ENCODE data around the gene VSX1.

VSX1 gene

DNA sequence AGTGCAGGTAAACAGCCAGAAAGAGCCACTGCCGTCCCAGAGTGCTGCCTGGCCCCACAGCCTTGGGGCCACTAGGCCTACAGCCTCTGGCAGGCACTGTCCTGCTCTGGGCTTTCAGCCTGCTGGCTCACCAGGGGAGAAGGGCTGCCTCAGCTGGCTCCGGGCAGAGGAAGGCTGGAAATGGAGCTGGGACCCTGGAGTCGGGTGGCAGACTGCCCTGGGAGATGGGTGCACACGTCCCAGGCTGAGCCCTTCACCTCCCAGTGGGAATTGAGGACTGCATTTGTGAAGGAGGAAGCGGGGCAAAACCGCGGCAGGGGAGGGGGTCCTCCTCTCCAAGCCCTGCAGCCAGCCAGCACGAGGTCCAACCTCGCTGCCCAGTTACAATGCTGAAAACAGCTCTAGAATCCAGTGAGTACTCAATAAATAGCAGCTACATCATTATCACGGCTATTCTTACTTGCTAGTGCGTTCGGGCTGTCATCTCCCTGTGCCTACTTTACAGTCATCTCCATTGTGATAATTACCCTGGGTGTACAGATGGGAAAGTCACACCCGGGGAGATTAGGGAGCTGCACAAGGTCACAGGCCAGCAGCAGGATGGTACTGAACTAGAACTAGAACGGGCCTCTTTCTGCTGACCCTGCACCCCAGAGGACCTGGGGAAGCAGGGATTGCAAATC lies 37.1 kb downstream of the VSX1 start:
- POLR2A ChIA-PET: no interaction called here

DNA sequence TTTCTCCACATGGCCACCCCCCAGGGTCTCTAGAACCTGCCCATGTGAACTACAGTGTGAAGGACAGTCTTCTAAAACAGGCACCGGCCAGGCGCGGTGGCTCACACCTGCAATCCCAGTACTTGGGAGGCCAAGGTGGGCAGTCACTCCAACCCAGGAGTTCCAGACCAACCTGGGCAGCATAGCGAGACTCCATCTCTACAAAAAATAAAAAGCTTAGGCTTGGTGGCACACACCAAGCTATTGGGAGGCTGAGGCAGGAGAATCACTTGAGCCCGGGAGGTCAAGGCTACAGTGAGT lies 37.7 kb downstream of the VSX1 start:
- POLR2A ChIA-PET: no interaction called here
- no peak overlapping the region for H3K4me3 ChIP-seq (ENCODE audit: low read depth, low read length)
- CTCF ChIA-PET: interaction anchor here (0.6 to 0.9 kb wide), 2 partner anchors 125 to 1277 kb away, joined by 3 read pairs; no protein-coding TSS in a partner anchor
- no peak for TF ChIP-seq ZNF596 (tag by site-specific recombination; IDR thresholded peaks at IDR 0.05)
- no peak for TF ChIP-seq ZNF426 (tag by site-specific recombination; IDR thresholded peaks at IDR 0.05)
- TF ChIP-seq ZNF148 (tag by site-specific recombination; IDR thresholded peaks at IDR 0.05; ENCODE audit: borderline replicate concordance): no peak
- no peak for TF ChIP-seq CTCF (tag by site-specific recombination; IDR thresholded peaks at IDR 0.05)
- no peak for TF ChIP-seq GLI4 (tag by site-specific recombination; IDR thresholded peaks at IDR 0.05)
- TF ChIP-seq ZSCAN16 (tag by site-specific recombination; IDR thresholded peaks at IDR 0.05): no peak
- no peak for TF ChIP-seq ZSCAN4 (tag by site-specific recombination; IDR thresholded peaks at IDR 0.05)
- no peak for TF ChIP-seq ZNF112 (tag by site-specific recombination; IDR thresholded peaks at IDR 0.05)
- no peak for TF ChIP-seq MEIS1 (CRISPR knock-in tag; IDR thresholded peaks at IDR 0.05; ENCODE audit: borderline replicate concordance)
- TF ChIP-seq ZNF585B (tag by site-specific recombination; IDR thresholded peaks at IDR 0.05): no peak
- H3K27ac ChIP-seq (ENCODE audit: extremely low read depth, low read depth, low read length): no peak overlapping the region
- peaks cover 0 to 7% of the 10 kb centered on the region in 2 experiments; a peak in 1 of 3 replicates for H3K36me3 ChIP-seq (ENCODE audit: control insufficient read depth in 2 of 2, insufficient read depth in 1 of 2, low read length in 2 of 2)
- no peaks in the 10 kb centered on the region for H3K9me3 ChIP-seq (ENCODE audit: control insufficient read depth, insufficient read depth, low read depth, low read length)
- H3K4me1 ChIP-seq (ENCODE audit: control insufficient read depth, insufficient read depth, low read length): no peaks in the 10 kb centered on the region

More for the DNA sequence above, 37.1 kb downstream of the VSX1 start:
- CTCF ChIA-PET: interaction anchor here (0.9 kb wide), 1 partner anchor 126 kb away, joined by 3 read pairs; no protein-coding TSS in a partner anchor
- Histone ChIP-seq H3K36me3 (ENCODE audit: control insufficient read depth in 2 of 2, insufficient read depth in 1 of 2, low read length in 2 of 2) (peaks cover 0 to 7% of the 10 kb centered on the region in 2 experiments; a peak in 1 of 3 replicates), H3K4me1 (ENCODE audit: control insufficient read depth, insufficient read depth, low read length) (no peaks in the 10 kb centered on the region), H3K9me3 (ENCODE audit: control insufficient read depth, insufficient read depth, low read depth, low read length) (no peaks in the 10 kb centered on the region), H3K4me3 (ENCODE audit: low read depth, low read length) (no peak overlapping the region), H3K27ac (ENCODE audit: extremely low read depth, low read depth, low read length) (no peak overlapping the region)
- TF ChIP-seq ZNF302 (tag by site-specific recombination; IDR thresholded peaks at IDR 0.05; ENCODE audit: low read depth) (no peak), ZNF169 (tag by site-specific recombination; IDR thresholded peaks at IDR 0.05) (no peak), ZSCAN23 (tag by site-specific recombination; IDR thresholded peaks at IDR 0.05) (no peak), ZNF792 (tag by site-specific recombination; IDR thresholded peaks at IDR 0.05) (no peak), KLF8 (tag by site-specific recombination; IDR thresholded peaks at IDR 0.05) (no peak), SP2 (tag by site-specific recombination; IDR thresholded peaks at IDR 0.05) (no peak), ZNF202 (tag by site-specific recombination; IDR thresholded peaks at IDR 0.05; ENCODE audit: borderline replicate concordance) (no peak)
- TF ChIP-seq, protein P1, sequence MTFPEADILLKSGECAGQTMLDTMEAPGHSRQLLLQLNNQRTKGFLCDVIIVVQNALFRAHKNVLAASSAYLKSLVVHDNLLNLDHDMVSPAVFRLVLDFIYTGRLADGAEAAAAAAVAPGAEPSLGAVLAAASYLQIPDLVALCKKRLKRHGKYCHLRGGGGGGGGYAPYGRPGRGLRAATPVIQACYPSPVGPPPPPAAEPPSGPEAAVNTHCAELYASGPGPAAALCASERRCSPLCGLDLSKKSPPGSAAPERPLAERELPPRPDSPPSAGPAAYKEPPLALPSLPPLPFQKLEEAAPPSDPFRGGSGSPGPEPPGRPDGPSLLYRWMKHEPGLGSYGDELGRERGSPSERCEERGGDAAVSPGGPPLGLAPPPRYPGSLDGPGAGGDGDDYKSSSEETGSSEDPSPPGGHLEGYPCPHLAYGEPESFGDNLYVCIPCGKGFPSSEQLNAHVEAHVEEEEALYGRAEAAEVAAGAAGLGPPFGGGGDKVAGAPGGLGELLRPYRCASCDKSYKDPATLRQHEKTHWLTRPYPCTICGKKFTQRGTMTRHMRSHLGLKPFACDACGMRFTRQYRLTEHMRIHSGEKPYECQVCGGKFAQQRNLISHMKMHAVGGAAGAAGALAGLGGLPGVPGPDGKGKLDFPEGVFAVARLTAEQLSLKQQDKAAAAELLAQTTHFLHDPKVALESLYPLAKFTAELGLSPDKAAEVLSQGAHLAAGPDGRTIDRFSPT (tag by site-specific recombination; IDR thresholded peaks at IDR 0.05): no peak

Measured in HEK293 (cell line).